HG02623 (cell line): Measurements from ENCODE around the gene MCRS1.

Source experiments
- ATAC-seq: cut with Tn5 transposase; IDR thresholded peaks from one replicate; pipeline ENCODE4 v1.9.1; 2021; ENCODE audit warnings: moderate library complexity; ENCODE audit not compliant: unreplicated experiment

The MCRS1 gene

DNA sequence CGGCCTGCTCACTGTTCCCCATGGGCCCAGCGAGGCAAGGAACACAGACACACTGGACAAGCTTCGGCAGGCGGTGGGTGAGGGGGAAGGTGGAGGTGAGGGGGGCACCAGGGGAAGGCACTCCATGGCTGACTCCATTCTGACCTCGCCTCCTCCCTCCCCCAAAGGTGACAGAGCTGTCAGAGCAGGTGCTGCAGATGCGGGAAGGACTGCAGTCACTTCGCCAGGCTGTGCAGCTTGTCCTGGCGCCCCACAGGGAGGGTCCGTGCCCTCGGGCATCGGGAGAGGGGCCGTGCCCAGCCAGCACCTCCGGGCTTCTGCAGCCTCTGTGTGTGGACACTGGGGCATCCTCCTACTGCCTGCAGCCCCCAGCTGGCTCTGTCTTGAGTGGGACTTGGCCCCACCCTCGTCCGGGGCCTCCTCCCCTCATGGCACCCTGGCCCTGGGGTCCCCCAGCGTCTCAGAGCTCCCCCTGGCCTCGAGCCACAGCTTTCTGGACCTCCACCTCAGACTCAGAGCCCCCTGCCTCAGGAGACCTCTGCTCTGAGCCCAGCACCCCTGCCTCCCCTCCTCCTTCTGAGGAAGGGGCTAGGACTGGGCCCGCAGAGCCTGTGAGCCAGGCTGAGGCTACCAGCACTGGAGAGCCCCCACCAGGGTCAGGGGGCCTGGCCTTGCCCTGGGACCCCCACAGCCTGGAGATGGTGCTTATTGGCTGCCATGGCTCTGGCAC lies 10.6 kb downstream of the MCRS1 start:
- ATAC-seq: no peak

DNA sequence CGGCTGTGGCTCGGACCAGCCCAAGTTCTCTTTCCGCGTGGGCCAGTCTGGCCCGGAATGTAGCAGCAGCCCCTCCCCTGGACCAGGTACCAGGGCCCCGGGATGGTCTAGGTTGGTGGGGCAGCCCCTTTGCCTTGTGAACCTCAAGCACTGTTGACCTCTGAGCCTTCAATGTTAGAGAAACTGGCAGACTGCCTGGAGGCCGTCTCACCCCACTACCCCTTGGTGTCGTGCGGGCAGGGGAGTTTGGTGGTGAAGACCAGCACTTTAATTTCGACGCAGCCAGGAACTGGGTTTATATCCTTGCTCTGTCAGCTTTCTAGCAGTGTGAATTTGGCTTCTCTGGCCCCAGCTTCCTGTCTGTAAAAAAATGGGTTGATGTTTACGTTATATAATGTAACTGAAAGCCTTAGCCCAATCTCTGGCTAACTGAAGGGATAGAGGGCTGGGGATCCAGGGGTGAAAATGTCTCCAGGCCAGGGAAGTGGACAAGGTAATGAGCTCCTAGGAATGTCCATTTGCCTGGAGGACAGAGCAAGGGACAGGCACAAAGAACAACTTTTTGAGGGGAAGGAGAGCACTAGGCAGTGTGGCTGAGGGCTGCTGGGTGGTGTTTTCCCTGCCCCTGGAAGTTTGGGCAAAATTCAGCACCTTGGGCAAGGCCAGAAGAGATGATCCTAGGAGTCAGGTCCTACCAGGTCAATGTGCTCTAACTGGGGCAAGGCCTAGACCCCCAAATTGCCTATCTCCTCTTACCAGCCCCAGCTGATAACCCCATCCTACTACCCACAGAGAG lies 11.4 kb downstream of the MCRS1 start:
- ATAC-seq: no peak

DNA sequence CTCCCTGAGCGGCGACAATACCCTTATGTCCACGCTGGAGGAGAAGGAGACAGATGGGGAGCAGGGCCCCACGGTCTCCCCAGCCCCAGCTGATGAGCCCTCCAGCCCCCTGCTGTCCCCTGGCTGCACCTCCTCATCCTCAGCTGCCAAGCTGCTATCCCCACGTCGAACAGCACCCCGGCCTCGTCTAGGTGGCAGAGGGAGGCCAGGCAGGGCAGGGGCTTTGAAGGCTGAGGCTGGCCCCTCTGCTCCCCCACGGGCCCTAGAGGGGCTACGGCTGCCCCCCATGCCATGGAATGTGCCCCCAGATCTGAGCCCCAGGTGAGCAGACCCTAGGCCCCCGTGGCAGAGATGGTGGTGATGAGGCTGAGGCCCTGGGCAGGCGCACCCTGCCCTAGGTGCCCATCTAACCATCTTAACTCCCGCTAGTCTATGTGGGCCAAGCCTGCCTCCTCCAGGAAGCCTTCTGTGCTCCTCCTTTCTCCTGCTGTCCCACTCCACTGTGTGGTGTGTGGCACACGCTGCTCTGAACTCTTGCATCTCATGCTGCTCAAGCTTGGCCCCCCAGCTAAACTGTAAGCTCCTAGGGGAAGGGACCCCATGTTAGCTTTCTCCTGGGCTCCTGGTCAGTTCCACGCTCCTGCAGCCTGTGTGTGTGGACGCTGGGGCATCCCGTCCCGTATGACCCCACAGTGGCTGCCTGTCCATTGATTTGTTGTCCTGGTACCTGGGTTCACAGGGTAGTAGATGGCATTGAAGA lies 12.1 kb downstream of the MCRS1 start:
- ATAC-seq: no peak

DNA sequence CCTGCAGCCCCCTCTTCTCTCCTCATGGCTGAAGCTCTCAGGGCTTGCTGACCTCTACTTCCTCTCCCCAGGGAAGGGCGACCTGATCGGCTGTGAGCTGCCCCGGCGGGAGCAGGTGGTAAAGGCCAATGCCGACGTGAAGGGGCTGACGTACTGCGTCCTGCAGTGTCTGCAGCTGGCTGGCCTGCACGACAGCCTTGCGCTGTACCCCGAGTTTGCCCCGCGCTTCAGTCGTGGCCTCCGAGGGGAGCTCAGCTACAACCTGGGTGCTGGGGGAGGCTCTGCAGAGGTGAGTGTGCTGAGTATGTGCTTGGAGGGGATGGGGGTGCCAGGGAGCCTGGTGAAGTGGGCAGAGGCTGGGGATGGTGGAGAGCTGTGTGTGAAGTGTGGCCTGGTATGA lies 13.7 kb downstream of the MCRS1 start:
- no peak for ATAC-seq

DNA sequence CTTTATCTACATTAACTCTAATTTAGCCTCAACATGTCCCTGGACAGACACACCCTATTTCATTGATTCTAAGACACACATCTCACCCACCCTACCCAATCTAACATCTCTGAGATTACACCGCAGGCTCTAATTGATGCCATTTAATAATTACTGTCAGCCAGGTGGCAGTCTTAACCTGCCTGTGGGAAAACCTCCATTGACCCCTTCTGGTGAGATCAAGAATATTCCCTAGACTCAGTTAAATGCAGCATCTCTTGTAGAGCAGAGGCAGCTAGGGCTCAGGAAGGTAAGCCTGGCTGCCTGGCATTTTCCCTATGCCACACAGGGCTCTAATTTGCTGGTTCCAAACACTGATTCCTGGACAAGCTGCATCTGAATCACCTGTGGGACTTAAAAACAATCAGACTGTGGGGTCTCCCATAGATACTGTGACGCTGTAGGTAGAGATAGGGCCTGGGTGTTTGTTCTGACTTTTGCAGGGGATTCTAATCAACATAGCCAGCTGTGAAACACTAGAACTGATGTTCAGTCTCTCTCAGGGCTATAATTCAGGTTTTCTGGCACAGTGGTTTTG lies 14.3 kb downstream of the MCRS1 start:
- no peak for ATAC-seq

DNA sequence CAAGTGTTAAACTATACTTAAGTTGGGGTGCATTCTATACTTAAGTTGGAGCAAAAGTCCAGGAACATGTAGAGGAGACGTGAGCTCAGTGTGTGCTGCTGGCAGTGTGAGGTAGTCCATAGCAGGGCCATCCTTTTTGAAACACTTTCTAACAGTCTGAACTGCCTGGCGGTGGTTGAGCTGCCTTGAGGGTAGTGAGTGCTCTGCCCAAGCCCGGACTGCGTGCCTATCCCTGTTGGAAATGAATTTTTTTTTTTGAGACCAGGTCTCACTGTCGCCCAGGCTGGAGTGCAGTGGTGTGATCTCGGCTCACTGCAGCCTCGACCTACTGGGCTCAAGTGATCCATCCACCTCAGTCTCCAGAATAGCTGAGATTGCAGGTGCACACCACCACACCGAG lies 15.0 kb downstream of the MCRS1 start:
- ATAC-seq: no peak

DNA sequence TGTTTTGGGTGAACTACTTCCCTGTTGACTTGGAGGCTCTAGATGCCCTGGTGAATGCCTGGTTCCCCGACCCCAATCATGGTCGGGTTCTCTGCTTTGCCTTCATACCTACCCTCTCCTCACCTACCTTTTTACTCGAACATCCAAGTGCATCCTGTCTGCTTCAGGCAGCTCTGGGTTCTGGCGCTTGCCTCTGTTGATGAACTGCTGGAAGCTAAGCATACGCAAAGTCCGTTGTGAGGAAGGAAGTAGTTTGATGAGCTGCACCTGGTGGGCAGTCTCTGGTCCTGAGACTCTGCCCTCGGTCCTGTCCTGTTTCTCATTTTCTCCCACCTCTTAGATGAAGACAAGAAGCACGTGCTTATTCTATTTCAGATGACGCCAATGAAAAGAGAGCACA lies 15.5 kb downstream of the MCRS1 start:
- no peak for ATAC-seq

DNA sequence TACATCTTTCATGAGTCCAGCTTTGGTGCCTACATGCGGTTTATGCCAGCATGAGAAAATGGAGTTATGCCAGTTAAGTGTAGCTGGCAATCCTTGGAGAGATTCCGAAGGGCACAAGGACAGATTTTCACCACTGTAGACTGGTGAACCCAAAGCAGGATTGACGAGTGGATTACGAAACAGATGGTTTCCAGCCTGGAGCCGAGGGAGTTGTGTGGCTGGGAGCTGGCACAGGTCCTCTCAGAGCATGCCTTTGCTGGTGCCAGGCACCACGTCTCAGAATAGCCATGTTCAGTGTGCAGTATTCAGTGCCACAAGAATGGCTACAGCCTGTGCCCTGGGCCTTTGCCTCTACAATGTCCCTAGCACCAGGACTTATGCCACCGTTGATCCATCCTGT lies 15.9 kb downstream of the MCRS1 start:
- no peak for ATAC-seq

DNA sequence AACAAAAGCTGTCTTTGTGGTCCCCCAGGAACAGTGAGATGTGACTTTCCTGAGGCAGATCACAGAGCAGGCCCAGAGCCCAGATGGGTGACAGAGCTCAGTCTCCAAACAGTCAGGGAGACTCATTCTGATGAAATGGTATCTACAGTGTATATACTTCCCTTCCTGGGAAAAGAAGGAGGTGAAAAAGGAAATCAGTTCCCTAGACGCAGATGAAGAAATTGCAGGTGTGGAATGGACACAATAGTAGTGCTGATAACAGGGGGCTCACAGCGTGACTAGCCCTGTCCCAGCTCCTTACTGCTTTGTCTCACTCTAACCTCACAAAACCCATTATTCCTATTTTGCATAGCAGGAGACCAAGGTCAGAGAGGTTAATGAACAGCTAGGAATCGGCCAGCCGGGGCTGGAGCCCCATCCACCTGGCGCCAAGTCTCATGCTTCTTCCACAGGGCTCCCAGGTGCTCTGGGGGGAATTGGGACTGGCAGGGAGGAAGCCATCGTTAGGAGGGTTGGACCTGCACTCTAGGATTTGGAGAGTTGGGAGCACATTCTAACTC lies 17.2 kb downstream of the MCRS1 start:
- no peak for ATAC-seq

DNA sequence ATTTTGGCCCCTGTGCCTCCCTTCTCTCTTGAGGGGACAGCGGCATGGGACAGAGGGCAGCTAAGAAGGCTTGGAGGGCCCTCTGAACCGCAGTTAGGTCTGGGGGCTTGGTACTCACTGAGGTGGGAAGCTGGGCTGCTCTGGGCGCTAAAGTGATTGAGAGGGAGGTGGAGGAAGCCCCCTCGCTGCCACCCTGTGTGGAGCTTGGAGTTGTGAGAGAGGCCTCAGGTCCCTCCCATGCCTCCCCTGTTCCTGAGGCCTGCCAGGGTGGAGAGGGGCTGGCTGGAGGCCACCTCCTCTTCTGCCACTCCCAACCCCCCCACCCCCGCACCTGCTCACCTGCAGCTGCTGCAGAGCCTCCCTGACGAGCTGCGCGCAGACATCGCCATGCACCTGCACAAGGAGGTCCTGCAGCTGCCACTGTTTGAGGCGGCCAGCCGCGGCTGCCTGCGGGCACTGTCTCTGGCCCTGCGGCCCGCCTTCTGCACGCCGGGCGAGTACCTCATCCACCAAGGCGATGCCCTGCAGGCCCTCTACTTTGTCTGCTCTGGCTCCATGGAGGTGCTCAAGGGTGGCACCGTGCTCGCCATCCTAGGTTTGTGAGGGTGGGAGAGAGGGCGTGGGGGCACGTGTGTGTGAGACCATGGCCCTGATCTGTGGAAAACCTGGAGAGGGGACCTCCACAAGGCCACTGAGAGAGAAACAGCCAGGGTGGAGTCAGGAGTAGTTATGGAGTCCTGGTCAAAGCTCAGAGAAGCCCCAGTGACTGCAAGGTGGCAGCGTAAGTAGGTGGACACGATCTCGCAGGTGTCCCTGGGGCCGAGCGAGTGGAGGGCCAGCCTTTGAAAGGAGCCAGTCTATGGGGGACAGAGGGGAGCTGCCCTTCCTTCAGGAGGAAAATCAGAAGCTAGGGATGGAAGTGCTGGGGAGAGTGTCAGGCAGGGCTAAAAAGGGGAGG lies 17.9 kb downstream of the MCRS1 start:
- ATAC-seq: no peak

DNA sequence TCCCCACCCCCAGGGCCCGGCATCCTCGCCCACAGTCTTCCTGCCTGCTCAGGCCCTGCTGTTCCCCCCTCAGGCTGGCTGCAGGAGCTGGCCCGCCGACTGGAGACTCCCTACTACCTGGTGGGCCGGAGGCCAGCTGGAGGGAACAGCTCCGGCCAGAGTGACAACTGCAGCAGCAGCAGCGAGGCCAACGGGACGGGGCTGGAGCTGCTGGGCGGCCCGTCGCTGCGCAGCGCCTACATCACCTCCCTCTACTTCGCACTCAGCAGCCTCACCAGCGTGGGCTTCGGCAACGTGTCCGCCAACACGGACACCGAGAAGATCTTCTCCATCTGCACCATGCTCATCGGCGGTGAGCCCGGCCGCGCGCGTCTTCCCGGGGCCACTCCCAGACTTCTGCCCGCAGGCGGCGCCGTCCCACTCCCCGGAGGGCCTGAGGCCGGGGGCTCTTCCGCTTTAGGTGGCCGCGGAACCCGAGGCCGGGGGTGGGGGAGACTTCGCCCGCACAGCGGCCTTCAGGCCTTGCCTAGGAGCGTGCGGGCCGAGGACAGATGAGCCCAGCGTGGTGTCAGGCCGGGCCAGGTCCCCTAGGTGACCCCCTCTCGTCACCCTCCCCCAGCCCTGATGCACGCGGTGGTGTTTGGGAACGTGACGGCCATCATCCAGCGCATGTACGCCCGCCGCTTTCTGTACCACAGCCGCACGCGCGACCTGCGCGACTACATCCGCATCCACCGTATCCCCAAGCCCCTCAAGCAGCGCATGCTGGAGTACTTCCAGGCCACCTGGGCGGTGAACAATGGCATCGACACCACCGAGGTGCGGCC lies 18.9 kb downstream of the MCRS1 start:
- no peak for ATAC-seq

DNA sequence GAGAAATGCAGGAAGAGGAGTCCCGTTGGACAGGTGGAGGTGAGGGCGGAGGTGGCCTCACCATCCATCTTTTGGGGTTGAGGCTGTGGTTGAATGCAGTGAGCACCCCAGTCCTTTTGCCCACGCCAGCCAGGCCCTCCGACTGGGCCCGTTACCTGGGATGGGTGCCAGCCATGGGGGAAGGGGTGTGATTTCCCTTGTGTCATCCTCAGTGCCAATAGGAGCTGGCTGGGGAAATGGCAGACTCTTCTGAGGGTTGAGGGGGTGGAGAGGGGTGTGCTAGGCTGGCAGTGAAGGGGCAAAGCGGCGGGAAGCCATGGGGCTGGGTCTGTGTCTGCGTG lies 19.5 kb downstream of the MCRS1 start:
- ATAC-seq: no peak

DNA sequence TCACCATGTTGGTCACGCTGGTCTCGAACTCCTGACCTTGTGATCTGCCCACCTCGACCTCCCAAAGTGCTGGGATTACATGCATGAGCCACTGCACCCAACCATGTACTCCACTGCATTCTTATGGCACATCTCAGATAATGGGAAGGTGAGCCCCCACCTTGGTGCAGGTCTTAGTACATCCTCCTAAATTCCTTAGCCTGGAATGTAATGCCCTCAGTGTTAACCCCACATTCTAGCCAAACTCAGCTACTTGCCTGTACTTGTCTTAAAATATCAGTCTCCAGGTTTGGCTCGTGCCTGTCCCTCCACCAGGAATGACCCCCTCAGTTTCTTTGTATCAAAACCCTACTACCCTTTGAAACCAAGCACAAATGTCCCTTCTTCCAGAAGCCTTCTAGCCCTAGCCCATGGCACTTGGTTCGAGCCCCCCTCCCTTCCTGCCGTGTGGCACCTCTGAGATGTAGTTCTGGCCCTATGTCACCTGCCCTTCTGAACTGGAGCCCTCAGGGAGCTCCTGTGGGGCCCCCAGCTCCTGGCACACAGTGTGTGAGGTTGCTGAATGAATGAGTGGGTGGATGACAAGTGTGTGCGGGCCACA lies 20.8 kb downstream of the MCRS1 start:
- no peak for ATAC-seq

DNA sequence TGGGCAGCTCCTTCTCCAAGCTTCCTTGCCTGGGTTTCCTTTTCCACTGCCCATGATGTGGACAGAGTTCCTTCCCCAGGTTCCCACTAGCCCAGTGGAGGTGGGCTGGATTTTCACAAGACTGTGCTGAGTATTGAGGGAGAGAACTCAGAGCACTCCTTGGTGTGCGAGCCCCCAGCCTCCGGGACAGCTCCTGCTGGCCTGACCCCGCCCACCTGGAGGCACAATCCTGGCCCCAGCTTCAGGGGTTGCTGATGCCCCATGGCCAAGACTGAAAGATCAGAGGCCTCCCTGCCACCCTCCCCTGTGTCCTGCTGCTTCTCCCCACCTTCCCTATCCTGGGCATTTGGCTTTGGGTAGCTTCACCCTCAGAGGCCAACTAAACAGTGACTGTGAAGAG lies 21.5 kb downstream of the MCRS1 start:
- no peak for ATAC-seq

DNA sequence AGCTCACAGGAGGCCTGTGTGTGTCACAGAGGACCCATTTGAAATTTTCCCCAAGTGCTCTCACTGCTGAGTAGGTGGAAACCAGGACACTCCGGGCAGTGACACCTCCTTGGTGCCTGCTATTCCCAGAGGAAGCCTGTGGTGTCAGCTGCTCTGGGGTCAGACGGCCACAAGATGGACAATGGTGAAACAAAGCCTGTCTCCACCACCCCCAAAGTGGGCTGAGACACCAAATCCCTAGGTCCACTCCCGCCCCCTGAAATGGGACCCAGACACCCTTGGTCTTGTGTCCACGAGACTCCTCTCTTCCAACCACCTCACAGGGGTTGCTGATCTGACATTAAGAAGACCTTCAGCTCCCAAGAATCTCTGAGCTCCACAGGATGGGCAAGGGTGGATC lies 22.1 kb downstream of the MCRS1 start:
- ATAC-seq: no peak

DNA sequence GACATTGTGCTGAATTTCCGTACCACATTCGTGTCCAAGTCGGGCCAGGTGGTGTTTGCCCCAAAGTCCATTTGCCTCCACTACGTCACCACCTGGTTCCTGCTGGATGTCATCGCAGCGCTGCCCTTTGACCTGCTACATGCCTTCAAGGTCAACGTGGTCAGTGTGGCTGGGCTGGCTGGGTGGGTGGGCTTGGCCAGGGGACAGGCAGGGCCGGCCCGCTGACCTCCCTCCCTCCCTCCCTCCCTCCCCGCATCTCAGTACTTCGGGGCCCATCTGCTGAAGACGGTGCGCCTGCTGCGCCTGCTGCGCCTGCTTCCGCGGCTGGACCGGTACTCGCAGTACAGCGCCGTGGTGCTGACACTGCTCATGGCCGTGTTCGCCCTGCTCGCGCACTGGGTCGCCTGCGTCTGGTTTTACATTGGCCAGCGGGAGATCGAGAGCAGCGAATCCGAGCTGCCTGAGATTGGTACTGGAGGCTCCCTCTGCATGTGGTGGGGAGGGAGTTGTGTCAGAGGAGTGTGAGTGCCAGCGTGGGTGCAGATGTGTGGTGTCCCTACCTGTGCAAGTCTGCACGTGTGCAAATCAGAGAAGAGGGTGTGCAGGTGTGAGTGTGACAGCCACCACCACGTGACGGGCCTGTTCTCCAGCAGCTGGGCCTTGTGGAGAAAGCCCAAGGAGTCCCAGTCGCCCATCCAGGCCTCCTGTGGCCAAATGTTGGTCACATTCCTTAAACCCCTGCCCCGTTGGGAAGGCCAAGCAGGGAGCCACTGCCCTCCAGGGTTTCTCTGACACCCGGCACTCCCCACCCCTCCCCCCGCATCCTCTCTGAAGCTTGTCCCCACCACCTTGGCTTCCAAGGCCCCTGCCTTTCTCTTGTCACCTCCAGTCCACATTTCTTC lies 23.8 kb downstream of the MCRS1 start:
- no peak for ATAC-seq

DNA sequence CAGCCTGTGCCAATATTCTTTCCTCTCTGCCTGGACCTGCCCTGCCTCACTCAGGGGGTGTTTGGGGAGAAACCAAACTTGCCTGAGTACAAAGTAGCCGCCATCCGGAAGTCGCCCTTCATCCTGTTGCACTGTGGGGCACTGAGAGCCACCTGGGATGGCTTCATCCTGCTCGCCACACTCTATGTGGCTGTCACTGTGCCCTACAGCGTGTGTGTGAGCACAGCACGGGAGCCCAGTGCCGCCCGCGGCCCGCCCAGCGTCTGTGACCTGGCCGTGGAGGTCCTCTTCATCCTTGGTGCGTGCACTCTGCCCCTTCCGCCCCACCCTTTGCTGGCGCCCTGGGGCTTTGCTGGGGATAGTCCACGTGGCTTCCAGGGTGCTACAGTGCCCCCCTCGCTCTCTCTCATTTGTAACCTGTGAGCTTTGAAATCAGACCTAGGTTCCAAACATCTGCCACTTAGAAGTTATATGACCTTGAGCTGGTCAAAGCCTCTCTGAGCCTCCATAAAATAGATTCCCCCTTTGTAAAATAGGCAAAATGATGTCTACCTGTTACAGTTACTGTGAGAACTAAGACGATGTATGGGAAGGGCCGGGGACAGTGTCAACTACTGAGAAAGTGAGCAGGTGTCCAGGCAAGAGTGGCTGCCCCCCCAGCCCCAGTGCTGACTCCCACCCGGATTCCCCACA lies 24.6 kb downstream of the MCRS1 start:
- ATAC-seq: no peak
